GM19238 (cell line): Measurements from ENCODE around the gene CPD.
A peak's percentile ranks its signal among the peaks of the same experiment; 100 is the strongest.
"Not testable (repeated sequence)": the region's sequence is repeated elsewhere in the genome, so short reads cannot be mapped to it uniquely, and the experiment has no call there.

Experiments used
- DNase-seq: peaks from one replicate; pipeline ENCODE4 v3.0.0; 2011; ENCODE audit warnings: low spot score; ENCODE audit not compliant: insufficient read length

CPD gene

GRCh38 chr17:30426292-30426691 is 47.6 kb downstream of the CPD start:
- no peak for DNase-seq

GRCh38 chr17:30427611-30428010 is 48.9 kb downstream of the CPD start:
- DNase-seq = no peak

GRCh38 chr17:30429155-30429554 is 50.4 kb downstream of the CPD start:
- DNase-seq = no peak

GRCh38 chr17:30433514-30433913 is 54.8 kb downstream of the CPD start:
- no peak for DNase-seq

GRCh38 chr17:30436729-30437128 is 58.0 kb downstream of the CPD start:
- DNase-seq = no peak

- no peak for DNase-seq
These were observed 65.0 kb downstream of the CPD start for GRCh38 chr17:30443721-30444120.

GRCh38 chr17:30446640-30447039 is 67.9 kb downstream of the CPD start:
- DNase-seq = not testable (repeated sequence)

- DNase-seq = no peak
These were observed 70.8 kb downstream of the CPD start for GRCh38 chr17:30449480-30449879.

GRCh38 chr17:30450125-30451027 is 71.6 kb downstream of the CPD start:
- DNase-seq = no peak

GRCh38 chr17:30454635-30455034 is 75.9 kb downstream of the CPD start:
- no peak for DNase-seq

- DNase-seq = no peak
These were observed 79.6 kb downstream of the CPD start for GRCh38 chr17:30458371-30458770.

GRCh38 chr17:30458797-30459413 is 80.2 kb downstream of the CPD start:
- DNase-seq = not testable (repeated sequence)

GRCh38 chr17:30468465-30468864 is 89.7 kb downstream of the CPD start:
- DNase-seq = no peak

GRCh38 chr17:30472238-30472890 is 93.6 kb downstream of the CPD start:
- no peak for DNase-seq

- no peak for DNase-seq
These were observed 96.5 kb downstream of the CPD start for GRCh38 chr17:30475206-30475605.

GRCh38 chr17:30476726-30477082 is 98.0 kb downstream of the CPD start:
- DNase-seq = no peak

- peak; percentile 80 for DNase-seq
These were observed 98.5 kb downstream of the CPD start, which contains the start of gene GOSR1 for GRCh38 chr17:30477083-30477773. TSS of gene GOSR1 (plus strand) at chr17:30477408. CDS start at chr17:30477434, 26 bp downstream.

- no peak for DNase-seq
These were observed 99.0 kb downstream of the CPD start for GRCh38 chr17:30477774-30478115.

- no peak for DNase-seq
These were observed 103.8 kb downstream of the CPD start for GRCh38 chr17:30482555-30482954.

- no peak for DNase-seq
These were observed 104.4 kb downstream of the CPD start for GRCh38 chr17:30483159-30483558.

GRCh38 chr17:30493780-30494179 is 115.1 kb downstream of the CPD start:
- no peak for DNase-seq

- DNase-seq = no peak
These were observed 116.9 kb downstream of the CPD start for GRCh38 chr17:30495586-30495985.
